KG1 (cell line): ENCODE measurements around the gene RBM44.
"Not testable (repeated sequence)": the region's sequence is repeated elsewhere in the genome, so short reads cannot be mapped to it uniquely, and the experiment has no call there.

Experiments used
- DNase-seq: peaks from one replicate; lab custom pipeline; 2025; lab: John Stamatoyannopoulos, UW

Gene RBM44

DNA sequence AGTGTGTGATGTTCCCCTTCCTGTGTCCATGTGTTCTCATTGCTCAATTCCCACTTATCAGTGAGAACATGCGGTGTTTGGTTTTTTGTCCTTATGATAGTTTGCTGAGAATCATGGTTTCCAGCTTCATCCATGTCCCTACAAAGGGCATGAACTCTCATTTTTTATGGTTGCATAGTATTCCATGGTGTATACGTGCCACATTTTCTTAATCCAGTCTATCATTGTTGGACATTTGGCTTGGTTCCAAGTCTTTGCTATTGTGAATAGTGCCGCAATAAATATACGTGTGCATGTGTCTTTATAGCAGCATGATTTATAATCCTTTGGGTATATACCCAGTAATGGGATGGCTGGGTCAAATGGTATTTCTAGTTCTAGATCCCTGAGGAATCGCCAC is 14.9 kb upstream of the RBM44 start:
- not testable (repeated sequence) for DNase-seq

DNA sequence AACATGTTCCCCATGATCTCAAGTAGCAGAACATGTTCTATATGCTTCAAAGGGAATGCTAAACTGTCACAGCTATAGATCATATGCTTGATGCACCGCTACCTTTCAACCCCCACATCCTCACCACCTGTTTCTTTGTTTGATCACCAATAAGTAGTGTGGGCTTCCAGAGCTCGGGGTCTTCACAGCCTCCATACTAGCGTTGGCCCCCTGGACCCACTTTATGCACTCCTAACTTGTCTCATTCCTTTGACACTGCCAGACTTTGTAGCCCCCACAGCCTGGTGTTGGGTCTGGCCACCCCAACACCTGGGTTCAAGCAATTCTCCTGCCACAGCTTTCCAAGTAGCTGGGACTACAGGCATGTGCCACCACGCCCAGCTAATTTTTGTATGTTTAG is 11.6 kb upstream of the RBM44 start:
- DNase-seq, result no peak

DNA sequence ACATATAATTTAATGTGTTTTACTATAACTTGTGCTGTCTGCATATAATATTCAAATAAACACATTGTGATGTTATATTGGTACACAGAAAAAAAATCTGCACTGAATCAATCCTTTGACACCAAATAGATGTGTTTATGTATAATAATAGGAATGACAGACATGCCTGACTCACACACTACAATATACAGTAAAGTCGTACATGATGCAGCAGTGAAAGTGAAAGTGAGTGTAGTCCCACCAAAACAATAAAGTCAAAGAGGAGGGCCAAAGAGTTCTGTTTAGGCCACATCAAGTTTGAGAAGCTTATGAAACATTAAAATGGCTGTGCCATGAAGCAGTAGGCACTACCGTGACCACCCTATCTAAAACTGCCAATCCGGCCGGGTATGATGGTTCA is 8.2 kb upstream of the RBM44 start:
- DNase-seq, result no peak

DNA sequence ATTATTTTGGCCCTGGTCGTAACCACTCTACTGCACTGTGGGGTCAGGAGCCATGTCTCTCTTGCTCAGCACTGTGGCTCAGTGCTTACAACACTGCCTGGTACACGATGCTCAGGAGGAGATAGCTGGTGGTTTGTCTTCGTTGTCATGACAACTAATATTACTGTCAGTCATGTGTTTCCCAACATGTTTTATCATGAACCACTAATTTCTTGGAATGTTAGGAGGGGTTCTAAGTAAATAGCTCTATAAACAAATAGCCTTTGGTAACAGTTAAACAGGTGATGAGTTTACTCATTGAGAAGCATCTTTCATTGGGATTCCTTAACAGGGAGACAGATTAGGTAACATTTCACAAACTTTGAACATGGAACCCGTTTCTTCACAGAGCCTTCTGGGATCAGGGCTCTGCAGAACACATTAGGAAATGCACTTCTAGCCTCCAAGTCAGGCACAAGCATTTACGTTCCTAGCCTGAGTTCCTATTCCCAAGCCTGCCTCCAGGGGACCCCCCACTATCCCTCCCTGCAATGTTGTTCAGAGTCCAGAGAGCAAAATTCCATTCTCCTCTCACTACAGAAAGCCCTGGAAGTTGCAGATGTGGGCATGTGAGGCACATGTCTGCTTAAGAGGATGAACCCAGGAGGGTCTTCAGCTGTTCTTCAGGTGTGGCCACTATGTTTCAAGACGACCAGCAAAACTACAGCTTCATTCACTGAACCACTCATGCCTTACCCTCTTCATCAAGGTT is 6.4 kb upstream of the RBM44 start:
- DNase-seq, result no peak

DNA sequence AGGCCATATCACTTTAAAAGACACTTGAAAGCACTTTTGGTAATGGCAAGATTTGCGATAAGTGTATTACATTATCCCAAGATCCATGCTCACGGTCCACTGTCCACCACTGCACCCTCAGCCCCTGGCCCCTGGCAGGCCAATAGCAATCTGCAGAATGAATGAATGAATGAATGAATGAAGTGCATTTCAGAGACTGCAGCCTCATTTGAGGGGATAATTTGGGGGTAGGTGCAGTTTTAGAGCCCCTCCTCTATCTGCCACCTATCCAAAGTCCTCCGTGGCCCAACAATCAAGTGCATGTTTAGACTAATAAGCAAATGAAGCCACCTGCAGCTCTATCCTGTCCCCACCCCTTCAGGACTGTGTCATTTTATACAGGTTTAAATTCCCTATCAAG is 1.3 kb upstream of the RBM44 start:
- no peak for DNase-seq

DNA sequence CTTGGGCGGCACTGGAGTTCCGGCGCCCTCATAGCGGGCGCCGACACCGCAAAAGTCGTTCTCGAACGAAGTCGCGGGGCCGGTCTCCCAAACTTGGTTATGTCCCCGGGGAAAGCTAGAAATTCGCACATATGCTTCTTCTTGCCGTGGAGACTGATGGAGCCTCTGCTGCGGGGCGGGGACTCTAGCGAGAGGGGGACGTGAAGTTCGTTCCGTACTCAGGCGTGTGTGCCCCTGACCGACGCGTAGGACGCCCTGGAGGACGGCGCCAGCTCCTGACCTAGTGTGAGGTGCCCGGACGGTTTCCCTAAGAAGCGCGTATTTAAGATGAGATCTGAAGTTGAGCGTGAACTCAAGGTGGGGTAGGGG is 465 bp downstream of the RBM44 start:
- no peak for DNase-seq

DNA sequence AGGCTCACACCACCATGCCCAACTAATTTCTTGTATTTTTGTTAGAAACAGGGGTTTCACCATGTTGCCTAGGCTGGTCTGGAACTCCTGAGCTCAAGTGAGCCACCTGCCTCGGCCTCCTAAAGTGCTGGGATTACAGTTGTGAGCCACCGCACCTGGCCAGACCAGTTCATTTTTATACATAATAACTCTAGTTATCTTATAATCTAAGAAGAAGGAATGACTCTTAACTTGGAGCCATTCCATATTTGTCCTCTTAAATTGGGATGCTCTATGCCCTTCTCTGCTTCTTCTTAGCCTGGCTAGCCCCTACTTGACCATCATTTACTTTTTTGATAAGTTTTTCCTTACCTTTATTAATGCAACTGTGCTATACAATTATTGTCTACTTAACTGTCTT is 2.9 kb downstream of the RBM44 start:
- DNase-seq, result no peak

DNA sequence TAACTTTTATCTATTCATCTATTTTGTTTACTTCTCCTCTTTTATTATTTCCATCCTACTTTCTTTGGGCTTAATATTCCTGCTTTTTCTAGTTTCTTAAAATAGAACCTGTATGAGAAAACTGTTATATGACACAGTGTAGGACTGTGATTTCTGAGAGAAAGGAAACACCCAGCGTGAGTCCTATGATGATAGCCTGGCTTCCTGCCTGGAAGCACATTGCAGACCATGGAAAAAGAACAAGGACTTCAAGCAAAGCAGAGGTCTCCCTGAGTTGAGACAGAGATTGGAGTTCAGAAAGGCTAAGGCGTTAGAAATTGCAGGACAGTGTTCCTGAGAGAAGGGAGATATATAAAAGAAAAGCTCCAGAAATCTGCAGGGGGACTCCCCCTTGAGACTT is 7.8 kb downstream of the RBM44 start:
- no peak for DNase-seq

DNA sequence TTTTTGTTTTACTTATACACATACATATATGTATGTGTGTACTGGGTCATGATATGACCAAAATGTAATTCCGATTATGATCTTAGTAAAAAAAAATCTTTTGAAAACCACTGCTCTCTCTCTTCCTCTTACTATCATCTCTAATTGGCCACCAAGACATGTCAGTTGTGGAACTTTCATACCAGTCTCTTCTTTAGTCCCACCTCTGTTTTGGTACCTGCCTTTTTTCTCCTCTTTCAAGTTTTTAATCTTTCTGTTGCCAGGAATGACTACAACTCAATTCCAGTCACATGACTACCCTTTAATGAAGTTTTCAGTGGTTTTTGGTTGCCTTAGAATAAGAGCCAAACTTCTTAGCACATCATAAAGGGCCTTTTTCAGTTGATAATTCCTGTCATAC is 17.1 kb downstream of the RBM44 start:
- no peak for DNase-seq

DNA sequence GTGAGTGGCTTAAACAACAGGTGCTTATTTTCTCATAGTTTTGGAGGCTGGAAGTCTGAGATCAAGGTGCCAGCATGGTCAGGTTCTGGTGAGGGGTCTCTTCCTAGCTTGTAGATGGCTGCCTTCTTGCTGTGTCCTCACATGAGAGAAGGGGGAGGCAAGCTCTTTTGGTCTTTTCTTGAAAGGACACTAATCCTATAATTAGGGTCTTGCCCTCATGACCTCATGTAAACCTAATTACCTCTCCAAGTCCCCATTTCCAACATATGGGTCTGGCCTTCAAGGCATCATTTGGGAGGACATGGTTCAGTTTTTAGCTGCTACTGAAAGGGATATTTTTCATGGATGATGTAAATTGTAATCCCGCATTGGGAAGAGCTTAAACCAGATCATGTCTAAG is 18.0 kb downstream of the RBM44 start:
- no peak for DNase-seq

DNA sequence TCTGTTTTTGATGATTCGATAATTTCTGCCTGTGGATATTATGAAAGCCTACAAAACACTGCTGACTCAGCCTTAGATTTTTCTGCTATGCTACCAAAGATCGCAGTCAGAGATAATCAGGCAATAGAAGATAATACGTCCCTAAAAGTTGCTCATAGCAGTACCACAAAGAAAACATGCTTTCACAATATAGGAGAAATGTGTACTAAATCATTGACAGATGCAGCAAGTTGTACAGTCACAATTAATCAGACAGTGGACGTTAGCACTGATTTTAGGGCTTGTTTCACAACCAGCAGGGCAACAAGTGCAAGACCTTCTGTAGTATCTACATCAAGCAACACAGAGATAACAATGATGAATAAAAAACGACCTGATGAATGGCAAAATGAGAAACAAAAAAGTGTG is 19.5 kb downstream of the RBM44 start:
- DNase-seq, result no peak

DNA sequence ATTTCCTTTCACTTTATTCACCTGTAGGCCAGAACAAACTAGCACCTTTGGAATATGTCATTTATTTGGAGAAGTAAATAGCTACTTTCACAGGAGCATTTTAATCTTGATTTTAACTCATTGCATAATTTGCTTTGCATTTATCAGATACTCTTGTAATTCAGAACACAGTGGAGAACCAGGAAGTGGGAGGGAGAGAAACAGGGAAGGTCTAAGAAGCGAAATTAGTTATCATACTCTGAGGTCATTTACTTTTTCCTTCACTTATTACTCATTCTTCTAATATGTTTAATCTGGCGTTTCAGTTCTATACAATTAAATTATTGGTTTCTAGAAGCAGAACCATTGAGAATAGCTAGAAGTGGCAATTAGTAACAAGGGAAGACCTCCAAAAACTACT is 20.7 kb downstream of the RBM44 start:
- DNase-seq, result no peak

DNA sequence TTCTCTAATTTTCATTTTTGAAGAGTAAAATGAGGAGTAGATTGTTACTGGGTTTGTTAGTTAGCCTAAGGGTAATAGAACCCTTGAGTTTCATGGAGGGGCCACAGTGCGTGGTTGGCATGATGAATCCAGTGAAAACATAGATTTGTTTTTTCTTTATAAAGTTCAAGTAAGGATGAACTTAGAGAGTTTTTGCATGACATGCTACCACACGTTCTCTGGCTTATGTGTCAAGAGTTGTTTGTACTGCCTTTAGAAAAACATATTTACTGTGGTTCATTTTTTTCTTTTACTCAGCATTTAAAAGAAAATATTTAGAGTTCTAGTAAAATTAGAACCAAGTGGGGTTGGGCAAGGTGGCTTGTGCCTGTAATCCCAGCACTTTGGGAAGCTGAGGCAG is 21.8 kb downstream of the RBM44 start:
- DNase-seq, result no peak

DNA sequence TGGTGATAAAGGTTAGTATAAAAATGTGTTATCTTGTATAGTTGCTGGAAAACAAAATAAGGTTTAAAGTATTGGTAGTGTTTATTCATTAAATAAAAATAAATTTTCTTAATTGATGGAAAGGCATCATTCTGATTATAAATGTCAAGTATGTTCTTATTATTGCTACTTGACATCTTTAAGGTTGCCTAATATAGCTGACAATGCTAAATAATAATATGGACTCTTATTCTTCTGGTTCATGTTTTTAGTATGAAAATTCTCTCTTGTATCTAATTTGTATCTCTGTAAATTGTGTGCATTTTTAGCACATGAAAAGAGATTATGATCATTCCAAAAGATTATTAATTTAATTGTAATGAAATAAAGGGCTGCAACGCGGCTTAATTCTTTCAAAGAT is 25.0 kb downstream of the RBM44 start:
- no peak for DNase-seq

DNA sequence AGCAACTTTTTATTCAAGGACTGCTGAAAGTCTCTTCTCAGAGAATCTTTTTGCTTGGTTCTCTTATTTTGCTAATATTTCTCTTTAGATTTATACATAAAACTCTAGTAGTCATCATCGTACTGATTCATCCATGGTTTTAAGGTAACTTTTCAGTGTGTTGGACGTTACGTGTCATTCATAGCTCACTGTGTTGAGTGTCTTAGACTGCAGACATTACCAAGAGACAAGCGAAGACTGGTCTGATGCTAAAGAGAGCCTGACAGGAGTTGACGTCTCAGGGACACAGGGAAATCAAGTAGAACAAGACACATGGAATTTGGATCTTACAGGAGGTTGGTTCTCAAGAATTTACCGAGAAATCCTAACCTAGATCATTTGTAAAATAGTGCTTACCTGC is 25.5 kb downstream of the RBM44 start:
- no peak for DNase-seq

DNA sequence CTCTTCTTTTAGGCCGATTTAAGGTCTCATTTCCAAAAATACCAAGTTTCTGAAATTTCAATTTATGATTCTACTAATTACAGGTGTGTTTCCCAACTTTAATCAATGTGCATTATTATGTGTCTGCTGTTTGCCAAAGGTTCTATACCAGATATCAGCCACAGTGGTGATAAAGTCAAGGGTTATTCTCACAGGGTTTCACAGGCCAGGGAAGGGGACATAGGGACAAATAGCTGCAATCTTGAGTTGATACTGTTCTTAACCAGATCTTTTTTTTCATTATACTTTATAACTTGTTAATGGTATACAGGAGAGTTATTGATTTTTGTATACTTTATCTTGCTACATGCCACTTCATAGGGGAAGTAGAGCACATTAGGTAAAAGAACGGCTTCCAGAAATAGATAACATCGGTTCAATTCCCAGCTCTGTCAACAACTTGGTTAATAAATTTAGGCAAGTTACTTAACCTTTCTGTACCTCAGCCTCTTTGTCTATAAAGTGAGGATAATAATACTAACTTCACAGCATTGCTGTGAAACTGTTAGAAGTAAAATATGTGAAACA is 28.9 kb downstream of the RBM44 start:
- no peak for DNase-seq

DNA sequence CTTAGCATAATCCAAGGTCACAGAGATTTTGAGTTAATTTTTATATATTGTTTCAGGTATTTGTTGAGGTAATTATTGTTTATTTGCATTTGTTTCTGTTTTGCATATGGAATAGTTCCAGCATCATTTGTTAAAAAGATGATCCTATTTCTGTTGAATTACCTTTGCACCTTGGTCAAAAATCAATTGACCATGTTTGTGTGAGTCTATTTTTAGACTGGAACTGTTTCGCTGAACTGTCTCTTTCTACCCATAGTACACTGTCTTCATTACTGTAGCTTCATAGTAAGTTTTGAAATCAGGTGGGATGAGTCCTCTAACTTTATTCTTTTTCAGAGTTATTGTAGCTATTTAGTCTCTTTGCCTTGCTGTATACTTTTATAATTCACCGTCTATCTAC is 31.9 kb downstream of the RBM44 start:
- DNase-seq, result no peak

DNA sequence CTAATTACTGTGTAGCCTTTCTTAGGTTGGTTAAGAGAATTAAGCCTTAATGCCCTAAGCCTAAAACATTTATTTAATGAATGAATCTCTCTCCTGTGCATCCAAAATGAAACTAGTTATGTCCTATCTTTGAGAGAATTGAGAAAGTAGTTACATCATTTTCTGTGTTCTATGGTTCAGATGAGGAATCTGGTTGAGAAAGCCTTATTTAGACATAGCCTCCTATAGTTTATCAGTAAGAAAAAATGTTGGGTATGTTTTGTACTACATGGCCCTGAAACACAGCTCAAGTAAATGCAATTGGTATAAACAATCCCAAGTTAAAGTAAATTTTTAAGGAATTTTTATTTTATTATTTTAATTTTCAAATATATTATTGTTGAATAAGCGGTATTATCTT is 35.0 kb downstream of the RBM44 start:
- DNase-seq, result no peak

DNA sequence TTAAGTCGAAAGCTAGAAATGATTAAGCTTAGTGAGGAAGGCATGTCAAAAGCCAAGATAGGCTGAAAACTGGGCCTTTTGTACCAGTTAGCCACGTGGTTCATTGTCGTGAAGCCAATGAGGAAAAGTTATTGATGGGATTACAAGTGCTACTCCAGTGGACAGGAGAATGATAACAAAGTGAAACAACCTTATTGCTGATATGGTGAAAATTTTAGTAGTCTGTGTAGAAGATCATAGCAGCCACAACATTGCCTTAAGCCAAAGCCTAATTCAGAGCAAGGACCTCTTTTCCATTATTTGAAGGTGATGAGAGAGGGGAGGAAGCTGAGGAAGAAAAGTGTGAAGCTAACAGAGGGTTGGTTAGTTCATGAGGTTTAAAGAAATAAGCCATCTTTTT is 36.8 kb downstream of the RBM44 start:
- no peak for DNase-seq

DNA sequence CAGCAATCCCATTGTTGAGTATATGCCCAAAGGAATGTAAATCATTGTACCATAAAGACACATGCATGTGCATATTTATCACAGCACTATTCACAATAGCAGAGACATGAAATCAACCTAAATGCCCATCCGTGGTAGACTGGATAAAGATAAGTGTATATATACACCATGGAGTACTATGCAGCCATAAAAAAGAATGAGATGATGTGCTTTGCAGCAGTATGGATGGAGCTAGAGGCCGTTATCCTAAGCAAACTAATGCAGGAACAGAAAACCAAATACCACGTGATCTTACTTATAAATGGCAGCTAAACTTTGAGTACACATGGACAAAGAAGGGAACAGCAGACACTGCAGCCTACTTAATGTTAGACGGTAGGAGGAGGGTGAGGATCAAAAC is 42.5 kb downstream of the RBM44 start:
- no peak for DNase-seq

DNA sequence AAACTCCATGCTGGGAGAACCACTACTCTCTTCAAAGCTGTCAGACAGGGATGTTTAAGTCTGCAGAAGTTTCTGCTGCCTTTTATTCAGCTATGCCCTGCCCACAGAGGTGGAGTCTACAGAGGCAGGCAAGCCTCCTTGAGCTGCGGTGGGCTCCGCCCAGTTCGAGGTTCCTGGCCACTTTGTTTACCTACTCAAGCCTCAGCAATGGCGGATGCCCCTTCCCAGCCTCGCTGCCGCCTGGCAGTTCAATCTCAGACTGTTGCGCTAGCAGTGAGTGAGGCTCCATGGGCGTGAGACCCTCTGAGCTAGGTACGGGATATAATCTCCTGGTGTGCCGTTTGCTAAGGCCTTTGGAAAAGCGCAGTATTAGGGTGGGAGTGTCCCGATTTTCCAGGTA is 50.4 kb downstream of the RBM44 start:
- DNase-seq, result not testable (repeated sequence)

DNA sequence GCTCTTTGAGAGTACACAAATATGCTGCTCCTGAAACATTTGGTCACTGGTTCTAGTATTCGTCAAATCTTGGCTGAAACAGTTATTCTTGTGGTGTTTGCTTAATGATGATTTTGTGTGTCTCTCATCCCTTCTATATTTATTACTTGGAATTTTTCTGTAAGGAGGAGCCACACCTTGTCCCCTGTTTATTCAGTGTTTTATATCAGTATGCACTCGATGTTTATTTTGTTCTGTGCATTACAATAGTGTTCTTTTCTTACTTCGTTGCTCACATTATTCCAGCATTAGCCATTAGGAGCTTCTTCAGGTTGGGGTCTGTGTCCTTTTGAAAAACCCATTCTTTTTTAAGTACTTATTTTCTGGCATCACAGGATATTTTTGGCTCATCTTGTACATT is 55.7 kb downstream of the RBM44 start:
- no peak for DNase-seq

DNA sequence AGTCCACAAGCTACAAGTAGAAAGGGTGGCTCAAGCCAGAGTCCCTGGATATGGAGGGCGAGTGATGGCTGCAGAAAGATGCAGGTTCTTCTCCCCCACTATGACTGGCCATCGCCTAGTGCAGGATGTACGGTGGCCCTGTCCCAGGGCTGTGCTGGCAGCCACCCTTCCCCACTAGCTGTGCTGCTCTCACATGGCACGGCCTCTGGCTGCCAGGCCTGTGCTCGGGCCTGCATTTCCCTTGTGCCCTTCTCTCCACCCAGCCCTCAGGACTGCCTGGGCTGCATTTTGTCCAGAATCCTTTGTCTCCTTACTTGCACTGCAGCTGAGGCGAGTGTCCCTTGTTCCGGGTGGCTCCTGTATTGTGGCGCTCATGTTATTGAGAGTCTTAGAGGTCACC is 59.2 kb downstream of the RBM44 start:
- no peak for DNase-seq

DNA sequence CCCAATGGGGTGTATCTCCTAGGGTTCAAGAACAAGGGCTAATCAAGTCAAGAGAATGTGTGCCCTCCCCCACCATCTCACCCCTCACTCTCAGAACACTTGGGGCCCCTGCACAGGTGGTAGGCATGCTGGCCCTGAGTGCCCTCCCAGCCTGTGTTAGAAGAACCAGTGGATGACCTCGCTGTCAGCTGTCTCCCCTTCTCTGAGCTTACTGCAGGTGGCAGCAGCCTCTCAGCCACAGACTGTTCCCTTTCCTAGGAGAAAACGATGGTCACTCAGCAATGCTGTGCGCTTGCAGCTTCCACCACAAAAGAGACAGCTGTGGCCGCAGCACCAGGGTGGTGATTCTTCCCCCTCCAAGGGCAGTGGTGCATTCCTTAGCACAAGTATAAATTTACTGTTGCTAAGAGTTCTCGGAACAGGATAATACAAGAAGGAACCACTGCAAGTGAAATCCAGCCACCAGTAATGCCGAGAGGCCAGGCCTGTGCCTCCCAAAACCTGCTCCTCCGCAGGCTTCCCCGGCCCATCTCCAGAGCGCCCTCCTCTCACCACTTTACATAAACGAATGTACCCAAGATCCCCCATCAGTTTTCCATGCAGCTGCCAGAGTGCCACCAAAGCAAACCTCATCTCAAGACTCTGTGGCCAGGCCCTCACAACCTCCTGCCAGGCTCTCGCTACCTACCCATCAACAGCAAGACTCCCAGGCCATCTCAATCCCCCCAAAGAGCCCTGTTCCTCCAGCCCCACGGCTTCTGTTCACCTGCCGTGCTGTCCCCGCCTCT is 59.9 kb downstream of the RBM44 start:
- DNase-seq, result peak; percentile 41
